Type B pancreatic cell (in vitro differentiated cells): ENCODE results near the gene PCYT1A. TPM values are rescaled to one million over a fixed set of nuclear protein-coding genes. Genes with fewer than 3 reads are reported as not detected.
A peak's percentile ranks its signal among the peaks of the same experiment; 100 is the strongest.

Source experiments
- DNase-seq: peaks from one replicate; pipeline ENCODE4 v3.0.0; 2021; ENCODE audit warnings: mixed read lengths; ENCODE audit not compliant: unreplicated experiment; ENCODE audit errors: extremely low spot score
- H3K27ac Mint-ChIP-seq: 2 replicates; pipeline ENCODE4 v1.8.0; 2021; ENCODE audit warnings: mild to moderate bottlenecking, mixed read lengths
- H3K27me3 Mint-ChIP-seq: 2 replicates; pipeline ENCODE4 v1.8.0; 2021; ENCODE audit warnings: mixed read lengths
- H3K36me3 Mint-ChIP-seq: 2 replicates; pipeline ENCODE4 v1.8.0; 2021; ENCODE audit warnings: mixed read lengths
- H3K4me1 Mint-ChIP-seq: one replicate; pipeline ENCODE4 v1.8.0; 2021; ENCODE audit warnings: mixed read lengths; ENCODE audit not compliant: unreplicated experiment
- H3K4me3 Mint-ChIP-seq: 2 replicates; pipeline ENCODE4 v1.8.0; 2021; ENCODE audit warnings: mild to moderate bottlenecking, mixed read lengths
- H3K9me3 Mint-ChIP-seq: 2 replicates; pipeline ENCODE4 v1.8.0; 2021; ENCODE audit warnings: mixed read lengths
- total RNA-seq: library from RNA; stranded (reverse); gene quantifications from 2 replicates; pipeline ENCODE4 v1.2.1, GENCODE V29; 2021; ENCODE audit warnings: low replicate concordance
- TF ChIP-seq, protein P1 (sequence below): fragments of 200-600 bp; sonication (generic); conservative IDR thresholded peaks from 2 replicates; pipeline ENCODE4 v1.5.0; 2021; ENCODE audit warnings: antibody characterized with exemption, mild to moderate bottlenecking

Gene PCYT1A
- total RNA-seq, 1 donor from 2014 or later: 39.0 TPM

DNA sequence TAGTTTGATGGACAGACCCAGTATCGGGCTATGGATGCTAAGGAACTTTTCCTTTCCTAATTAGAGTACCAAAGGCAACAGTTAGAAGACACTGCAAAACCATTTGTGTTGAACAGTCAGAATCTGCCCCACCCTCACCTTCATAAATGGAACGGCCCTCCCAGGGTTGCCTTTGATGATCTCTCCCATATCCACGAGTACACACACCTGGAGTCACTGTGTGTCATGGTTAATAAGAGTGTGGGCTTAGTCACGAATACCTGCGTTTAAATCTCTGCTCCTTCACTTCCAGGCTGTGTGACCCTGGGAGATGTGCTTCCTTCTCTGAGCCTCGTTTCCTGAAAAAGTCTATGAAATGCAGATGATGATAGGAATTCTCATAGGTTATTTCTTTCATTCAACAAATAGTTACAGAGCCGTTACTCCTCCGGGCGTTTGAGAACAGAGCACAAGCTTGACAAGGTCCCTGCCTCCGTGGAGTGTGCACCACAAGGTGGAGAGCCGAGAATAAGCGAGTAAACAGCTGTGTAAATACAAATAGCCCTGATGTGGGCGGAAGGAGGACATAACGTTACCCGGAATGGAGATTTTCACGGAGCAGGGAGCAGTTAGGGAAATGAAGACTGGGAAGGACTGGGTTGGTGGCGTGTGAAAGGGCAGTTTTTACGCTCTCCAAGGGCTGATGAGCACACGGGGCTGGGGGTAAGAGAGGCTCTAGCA lies 64.5 kb downstream of the PCYT1A start:
- Mint-ChIP-seq H3K9me3 (no peaks in the 10 kb centered on the region), H3K27me3 (no peaks in the 10 kb centered on the region), H3K36me3 (no peaks in the 10 kb centered on the region), H3K27ac (no peak overlapping the region), H3K4me3 (no peak overlapping the region), H3K4me1 (peaks cover 7% of the 10 kb centered on the region)
- TF ChIP-seq, protein P1, sequence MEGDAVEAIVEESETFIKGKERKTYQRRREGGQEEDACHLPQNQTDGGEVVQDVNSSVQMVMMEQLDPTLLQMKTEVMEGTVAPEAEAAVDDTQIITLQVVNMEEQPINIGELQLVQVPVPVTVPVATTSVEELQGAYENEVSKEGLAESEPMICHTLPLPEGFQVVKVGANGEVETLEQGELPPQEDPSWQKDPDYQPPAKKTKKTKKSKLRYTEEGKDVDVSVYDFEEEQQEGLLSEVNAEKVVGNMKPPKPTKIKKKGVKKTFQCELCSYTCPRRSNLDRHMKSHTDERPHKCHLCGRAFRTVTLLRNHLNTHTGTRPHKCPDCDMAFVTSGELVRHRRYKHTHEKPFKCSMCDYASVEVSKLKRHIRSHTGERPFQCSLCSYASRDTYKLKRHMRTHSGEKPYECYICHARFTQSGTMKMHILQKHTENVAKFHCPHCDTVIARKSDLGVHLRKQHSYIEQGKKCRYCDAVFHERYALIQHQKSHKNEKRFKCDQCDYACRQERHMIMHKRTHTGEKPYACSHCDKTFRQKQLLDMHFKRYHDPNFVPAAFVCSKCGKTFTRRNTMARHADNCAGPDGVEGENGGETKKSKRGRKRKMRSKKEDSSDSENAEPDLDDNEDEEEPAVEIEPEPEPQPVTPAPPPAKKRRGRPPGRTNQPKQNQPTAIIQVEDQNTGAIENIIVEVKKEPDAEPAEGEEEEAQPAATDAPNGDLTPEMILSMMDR: no peak
- DNase-seq: no peak

DNA sequence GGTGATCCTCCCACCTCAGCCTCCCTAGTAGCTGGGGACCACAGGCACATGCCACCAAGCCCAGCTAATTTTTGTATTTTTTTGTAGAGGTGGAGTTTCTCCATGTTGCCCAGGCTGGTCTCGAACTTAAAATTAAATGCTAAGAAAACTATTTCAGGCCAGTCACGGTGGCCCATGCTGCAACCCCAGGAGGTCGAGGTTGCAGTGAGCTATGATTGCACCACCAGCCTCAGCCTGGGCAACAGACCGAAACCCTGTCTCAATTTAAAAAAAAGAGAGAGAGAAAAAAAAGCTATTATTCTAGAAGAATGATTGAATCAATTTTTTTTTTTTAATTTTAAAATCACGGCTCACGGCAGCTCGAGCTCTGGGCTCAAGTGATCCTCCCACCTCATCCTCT lies 66.5 kb downstream of the PCYT1A start:
- no peak for DNase-seq
- peaks cover 3% of the 10 kb centered on the region for H3K27me3 Mint-ChIP-seq
- TF ChIP-seq, protein P1: no peak
- H3K27ac Mint-ChIP-seq: no peak overlapping the region
- H3K9me3 Mint-ChIP-seq: no peaks in the 10 kb centered on the region
- no peaks in the 10 kb centered on the region for H3K36me3 Mint-ChIP-seq
- H3K4me1 Mint-ChIP-seq: peaks cover 7% of the 10 kb centered on the region
- H3K4me3 Mint-ChIP-seq: no peak overlapping the region

DNA sequence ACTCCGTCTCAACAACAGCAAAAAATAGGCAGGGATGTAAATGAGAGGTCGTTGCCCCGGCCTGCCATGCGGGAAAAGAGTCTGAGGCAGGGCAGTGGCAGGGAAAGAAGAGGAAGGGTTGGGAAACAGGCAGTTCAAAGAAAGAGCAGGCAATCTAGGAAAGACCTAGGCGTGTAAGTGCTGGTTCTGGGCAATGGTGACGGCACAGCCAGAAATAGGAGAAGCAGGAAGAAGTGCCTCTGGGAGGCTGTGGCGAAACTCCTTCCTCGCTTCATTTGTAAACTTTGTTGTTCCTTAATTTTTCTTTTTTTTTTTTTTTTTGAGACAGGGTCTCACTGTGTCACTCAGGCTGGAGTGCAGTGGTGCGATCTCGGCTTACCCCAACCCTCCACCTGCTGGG lies 66.9 kb downstream of the PCYT1A start:
- Mint-ChIP-seq H3K36me3 (no peaks in the 10 kb centered on the region), H3K9me3 (no peaks in the 10 kb centered on the region), H3K4me1 (peaks cover 11% of the 10 kb centered on the region), H3K27me3 (peaks cover 3% of the 10 kb centered on the region), H3K4me3 (no peak overlapping the region), H3K27ac (no peak overlapping the region)
- no peak for DNase-seq
- TF ChIP-seq, protein P1: no peak

DNA sequence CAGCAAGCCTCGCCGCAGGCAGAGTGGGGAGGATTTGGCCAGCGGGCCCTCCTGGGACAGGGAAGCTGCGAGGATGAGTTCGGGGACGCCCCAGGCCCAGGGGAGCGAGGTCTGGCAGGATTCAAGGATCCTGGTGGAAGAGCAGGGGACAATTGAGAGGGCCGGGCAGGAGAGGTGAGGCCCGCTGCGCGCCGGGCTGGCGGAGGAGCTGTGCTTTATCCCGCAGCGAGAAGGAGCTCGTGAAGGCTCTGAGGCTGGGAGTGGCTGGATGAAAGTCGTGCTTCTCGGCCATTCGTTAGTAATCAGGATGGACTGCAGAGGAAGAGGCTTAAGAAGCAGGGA lies 67.6 kb downstream of the PCYT1A start:
- H3K4me3 Mint-ChIP-seq: no peak overlapping the region
- TF ChIP-seq, protein P1: no peak
- H3K27me3 Mint-ChIP-seq: peaks cover 3% of the 10 kb centered on the region
- H3K9me3 Mint-ChIP-seq: no peaks in the 10 kb centered on the region
- DNase-seq: peak; percentile 63
- no peaks in the 10 kb centered on the region for H3K36me3 Mint-ChIP-seq
- peaks cover 12% of the 10 kb centered on the region for H3K4me1 Mint-ChIP-seq
- H3K27ac Mint-ChIP-seq: no peak overlapping the region

DNA sequence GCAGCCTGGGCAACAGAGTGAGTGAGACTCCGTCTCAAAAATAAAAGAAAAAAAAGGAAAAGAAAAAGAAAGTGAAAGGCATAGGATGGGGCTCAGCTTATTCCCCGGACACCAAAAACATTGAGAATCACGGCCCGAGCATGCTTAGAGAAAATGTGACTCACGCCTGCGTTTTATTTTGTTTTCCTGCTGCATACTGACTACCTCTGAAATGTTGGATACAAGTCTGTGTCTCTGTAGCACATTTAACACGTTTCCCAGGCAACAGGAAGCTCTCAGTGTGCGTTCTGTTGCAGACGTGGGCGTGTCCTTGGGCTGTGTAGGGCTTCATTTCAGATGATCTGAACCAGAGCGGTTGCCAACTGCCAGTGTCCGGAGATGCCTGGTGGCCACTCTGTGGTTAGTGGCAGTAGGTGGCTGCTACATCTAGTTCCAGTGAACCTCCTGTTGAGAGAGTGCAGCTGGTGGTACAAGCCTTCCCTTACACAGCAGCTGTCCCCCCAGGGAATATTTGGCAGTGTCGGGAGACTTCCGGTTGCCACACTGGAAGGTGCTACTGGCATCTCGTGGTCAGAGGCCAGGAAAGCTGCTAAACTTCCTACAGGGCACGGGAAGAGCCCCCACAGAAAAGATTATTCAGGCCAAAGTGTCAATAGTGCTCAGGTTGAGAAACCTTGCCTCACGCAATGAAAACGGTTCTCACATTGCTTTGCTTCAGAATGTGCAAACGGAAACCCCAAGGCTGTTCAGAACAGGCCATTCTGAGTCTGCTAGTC lies 68.1 kb downstream of the PCYT1A start:
- TF ChIP-seq, protein P1: no peak
- DNase-seq: peak; percentile 60
- H3K36me3 Mint-ChIP-seq: no peaks in the 10 kb centered on the region
- H3K27me3 Mint-ChIP-seq: peaks cover 3% of the 10 kb centered on the region
- peak overlapping the region; percentile 1 for H3K4me3 Mint-ChIP-seq
- no peak overlapping the region for H3K27ac Mint-ChIP-seq
- H3K9me3 Mint-ChIP-seq: no peaks in the 10 kb centered on the region
- peaks cover 12% of the 10 kb centered on the region for H3K4me1 Mint-ChIP-seq
